Measurements from ENCODE around the gene ZNF846.

- TF ChIP-seq POLR2AphosphoS5 (IDR thresholded peaks at IDR 0.05; ENCODE audit: low read depth, low read length): no peak
- no peak for TF ChIP-seq REST (IDR thresholded peaks at IDR 0.05; ENCODE audit: insufficient read depth in 1 of 2, low read depth in 2 of 2, low read length in 2 of 2)
- no peak for TF ChIP-seq TAF1 (IDR thresholded peaks at IDR 0.05; ENCODE audit: borderline replicate concordance, insufficient read depth, low read length)
Observed at GRCh38 chr19:9792206-9793070, 23.9 kb upstream of the ZNF846 start.

All from PFSK-1 (cell line).